Cortex of kidney (tissue), 1 donor: Measurements from ENCODE around the gene ZBED1.
"Not testable (repeated sequence)": the region's sequence is repeated elsewhere in the genome, so short reads cannot be mapped to it uniquely, and the experiment has no call there.

Experiments
- DNase-seq: peaks from one replicate; lab custom pipeline; 2025; lab: John Stamatoyannopoulos, UW

Gene ZBED1

DNA sequence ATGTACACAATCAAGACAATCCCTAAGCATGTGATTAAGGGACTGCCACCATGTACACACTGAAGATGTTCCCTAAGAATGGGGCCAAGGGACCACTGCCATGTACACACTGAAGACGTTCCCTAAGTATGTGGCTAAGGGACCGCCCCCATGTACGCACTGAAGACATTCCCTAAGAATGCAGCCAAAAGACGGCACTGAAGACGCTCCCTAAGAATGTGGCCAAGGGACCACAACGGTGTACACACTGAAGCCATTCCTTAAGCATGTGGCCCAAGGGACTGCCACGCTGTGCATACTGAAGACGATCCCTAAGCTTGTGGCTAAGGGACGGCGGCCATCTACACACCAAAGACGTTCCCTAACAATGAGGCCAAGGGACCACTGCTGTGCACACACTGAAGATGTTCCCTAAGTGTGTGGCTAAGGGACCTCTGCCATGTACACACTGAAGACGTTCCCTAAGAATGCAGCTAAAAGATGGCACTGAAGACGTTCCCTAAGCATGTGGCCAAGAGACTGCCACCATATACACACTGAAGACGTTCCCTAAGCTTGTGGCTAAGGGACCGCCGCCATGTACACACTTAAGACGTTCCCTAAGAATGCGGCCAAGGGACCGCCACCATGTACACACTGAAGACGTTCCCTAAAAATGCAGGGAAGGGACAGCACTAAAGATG, 26.4 kb downstream of the ZBED1 start:
- DNase-seq, result no peak

GRCh38 chrX:2473064-2473463, 27.7 kb downstream of the ZBED1 start:
- not testable (repeated sequence) for DNase-seq

DNA sequence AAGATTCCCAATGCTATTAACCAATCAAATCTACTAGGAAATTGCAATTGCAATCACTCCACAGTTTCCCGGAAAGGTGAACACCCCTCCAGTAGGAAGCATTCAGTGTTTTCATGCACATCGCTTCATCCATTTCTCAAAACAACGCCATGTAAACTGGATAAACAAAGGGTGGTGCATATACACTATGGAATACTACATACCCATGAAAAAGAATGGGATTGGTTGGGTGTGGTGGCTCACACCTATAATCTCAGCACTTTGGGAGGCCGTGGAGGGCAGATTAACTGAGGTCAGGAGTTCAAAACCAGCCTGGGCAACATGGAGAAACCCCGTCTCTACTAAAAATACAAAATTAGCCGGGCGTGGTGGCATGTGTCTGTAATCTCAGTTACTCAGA, 29.1 kb downstream of the ZBED1 start:
- DNase-seq, result no peak

DNA sequence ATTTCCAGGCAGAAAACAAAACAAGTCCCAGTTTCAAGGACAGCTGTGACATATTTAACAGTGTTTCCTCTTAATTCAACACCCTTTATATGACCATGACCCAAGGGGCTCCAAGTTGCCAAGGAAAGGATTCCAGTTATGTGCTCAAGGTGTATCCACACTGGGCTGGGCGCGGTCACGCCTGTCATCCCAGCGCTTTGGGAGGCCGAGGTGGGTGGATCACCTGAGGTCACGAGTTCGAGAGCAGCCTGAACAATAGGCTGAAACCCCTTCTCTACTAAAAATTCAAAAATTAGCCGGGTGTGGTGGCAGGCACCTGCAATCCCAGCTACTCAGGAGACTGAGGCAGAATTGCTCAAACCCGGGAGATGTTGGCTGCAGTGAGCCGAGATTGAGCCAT, 29.6 kb downstream of the ZBED1 start:
- DNase-seq, result not testable (repeated sequence)

GRCh38 chrX:2469852-2470251, 30.9 kb downstream of the ZBED1 start:
- not testable (repeated sequence) for DNase-seq

GRCh38 chrX:2469196-2469685, 31.5 kb downstream of the ZBED1 start:
- no peak for DNase-seq

DNA sequence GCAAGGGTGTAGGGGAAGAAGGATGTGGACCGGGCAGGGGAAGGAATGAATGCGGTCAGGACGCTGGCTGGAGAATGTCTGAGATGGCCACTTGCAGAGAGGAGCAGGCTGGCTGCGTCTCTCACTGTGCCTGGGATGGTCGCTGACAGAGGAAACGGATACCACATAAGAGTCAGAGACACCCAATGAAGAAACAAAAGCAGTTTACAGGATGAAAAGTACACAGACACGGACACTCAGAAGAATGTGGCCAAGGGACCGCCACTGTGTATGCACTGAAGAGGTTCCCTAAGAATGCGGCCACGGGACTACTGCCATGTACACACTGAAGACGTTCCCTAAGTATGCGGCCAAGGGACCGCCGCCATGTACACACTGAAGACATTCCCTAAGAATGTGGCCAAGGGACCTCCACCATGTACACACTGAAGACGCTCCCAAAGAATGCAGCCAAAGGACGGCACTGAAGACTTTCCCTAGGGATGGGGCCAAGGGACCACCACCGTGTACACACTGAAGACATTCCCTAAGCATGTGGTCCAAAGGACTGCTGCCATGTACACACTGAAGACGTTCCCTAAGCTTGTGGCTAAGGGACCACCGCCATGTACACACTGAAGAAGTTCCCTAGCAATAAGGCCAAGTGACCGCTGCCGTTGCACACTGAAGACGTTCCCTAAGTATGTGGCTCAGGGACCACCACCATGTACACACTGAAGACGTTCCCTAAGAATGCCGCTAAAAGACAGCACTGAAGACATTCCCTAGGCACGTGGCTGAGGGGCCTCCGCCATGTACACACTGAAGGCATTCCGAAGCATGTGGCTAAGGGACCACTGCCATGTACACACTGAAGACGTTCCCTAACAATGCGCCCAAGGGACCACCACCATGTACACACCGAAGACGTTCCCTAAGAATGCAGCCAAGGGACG, 32.2 kb downstream of the ZBED1 start:
- DNase-seq, result no peak

DNA sequence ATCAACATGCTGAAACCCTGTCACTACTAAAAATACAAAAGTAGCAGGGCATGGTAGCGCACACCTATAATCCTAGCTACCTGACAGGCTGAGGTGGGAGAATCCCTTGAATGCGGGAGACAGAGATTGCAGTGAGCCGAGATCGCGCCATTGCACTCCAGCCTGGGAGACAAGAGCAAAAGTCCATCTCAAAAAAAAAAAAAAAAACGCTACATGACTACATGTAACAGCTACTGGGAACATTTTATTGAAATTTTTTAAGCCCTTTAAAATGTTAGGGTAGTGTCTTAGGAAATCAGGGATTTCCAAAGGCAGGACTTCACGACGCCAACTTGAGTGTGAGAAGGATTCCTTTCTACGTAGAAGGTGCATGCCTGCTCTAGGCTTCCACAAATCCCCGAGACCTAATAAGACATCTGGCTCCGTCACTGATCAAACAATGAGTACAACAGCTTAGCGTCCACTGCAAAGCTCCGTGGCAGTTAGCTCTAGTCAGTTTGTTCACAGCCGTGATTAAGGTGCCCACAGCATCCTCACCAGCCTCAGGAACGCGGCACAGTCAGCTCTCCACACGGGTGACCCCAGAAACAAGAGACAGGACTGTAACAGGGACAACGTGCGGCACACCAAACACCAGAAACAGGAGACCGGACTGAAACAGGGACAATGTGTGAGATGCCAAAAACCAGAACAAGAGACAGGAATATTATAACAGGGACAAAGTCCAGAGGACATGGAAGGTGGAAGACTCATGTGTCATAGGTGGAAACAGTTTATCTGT, 33.7 kb downstream of the ZBED1 start:
- no peak for DNase-seq

DNA sequence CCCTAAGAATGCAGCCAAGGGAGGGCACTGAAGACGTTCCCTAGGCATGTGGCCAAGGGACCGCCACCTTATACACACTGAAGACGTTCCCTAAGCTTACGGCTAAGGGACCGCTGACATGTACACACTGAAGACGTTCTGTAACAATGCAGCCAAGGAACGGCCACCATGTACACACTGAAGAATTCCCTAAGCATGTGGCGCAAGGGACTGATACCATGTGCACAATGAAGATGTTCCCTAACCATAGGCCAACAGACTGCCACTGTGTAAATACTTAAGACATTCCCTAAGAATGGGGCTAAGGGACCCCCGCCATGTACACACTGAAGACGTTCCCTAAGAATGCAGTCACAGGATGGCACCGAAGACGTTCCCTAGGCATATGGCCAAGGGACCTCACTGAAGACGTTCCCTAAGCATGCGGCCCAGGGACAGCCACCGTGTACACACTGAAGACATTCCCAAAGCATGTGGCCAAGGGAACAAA, 36.1 kb downstream of the ZBED1 start:
- no peak for DNase-seq

GRCh38 chrX:2463973-2464676, 36.7 kb downstream of the ZBED1 start:
- DNase-seq, result no peak

DNA sequence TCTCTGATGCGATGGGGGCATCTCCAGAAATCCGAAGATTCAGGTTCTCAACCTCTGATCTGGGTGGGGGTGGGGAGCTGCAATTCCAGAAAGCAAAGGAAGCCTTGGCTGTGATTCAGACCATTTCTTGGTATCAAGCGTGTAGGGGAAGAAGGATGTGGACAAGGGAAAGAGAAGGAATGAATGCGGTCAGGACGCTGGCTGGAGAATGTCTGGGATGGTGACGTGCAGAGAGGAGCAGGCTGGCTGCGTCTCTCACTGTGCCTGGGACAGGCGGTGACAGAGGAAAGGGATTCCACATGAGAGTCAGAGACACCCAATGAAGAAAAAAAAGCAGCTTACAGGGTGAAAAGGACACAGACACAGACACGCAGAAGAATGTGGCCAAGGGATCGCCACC, 37.3 kb downstream of the ZBED1 start:
- not testable (repeated sequence) for DNase-seq

GRCh38 chrX:2462780-2463179, 38.0 kb downstream of the ZBED1 start:
- DNase-seq, result no peak

GRCh38 chrX:2462074-2462473, 38.7 kb downstream of the ZBED1 start:
- no peak for DNase-seq

- no peak for DNase-seq
Measured at GRCh38 chrX:2461711-2462016, 39.1 kb downstream of the ZBED1 start.

DNA sequence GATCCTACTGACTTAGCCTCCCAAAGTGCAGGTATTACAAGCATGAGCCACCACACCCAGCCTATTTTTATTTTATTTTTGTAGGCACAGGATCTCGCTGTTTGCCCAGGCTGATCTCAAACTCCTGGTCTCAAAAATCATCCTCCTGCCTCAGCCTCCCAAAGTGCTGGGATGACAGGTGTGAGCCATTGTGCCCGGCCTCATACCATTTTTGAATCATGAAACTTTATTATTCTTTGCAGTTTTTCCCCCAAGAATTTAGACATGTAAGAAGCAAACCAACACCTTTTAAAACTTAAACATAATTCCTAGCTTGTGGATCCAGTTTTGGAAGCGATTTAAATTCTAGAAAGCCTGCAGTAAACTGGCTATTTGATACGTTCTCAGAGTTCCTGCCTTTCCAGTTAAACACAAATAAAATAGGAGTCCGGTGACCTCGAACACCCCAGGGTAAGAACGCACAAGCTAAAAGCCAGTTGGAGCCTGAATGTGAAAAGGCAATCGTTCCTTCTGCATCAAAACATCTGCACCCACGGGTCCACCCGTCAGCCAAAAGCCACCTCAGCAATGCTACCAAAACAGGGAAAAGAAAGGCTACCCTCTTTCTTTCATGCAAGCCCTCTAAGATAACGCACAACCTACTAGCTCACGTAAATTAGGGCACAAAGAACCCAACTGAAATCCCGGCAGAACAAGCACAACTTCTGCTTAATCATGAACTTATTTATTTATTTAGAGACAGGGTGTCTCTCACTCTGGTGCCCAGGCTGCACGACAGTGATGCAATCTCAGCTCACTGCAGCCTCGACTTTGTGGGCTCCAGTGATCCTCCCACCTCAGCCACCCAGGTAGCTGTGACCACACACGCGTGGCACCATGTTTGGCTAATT, 39.7 kb downstream of the ZBED1 start:
- DNase-seq, result not testable (repeated sequence)

GRCh38 chrX:2460048-2460447, 40.7 kb downstream of the ZBED1 start:
- DNase-seq, result not testable (repeated sequence)

DNA sequence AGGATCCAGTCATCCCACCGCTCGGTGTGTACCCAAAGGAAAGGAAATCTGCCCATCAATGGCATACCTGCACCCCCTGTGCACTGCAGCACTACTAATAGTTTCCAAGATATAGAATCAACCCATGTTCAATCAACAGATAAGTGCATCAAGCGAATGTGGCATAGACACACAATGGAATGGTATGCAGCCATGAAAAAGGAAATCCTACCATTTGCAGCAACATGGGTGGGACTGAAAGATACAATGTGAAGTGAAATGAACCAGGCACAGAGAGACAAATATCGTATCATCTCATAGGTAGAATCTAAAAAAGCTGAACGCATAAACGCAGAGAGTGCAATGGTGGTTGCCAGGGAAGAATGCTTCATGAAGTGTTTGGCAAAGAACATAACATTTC, 42.5 kb downstream of the ZBED1 start:
- DNase-seq, result no peak

DNA sequence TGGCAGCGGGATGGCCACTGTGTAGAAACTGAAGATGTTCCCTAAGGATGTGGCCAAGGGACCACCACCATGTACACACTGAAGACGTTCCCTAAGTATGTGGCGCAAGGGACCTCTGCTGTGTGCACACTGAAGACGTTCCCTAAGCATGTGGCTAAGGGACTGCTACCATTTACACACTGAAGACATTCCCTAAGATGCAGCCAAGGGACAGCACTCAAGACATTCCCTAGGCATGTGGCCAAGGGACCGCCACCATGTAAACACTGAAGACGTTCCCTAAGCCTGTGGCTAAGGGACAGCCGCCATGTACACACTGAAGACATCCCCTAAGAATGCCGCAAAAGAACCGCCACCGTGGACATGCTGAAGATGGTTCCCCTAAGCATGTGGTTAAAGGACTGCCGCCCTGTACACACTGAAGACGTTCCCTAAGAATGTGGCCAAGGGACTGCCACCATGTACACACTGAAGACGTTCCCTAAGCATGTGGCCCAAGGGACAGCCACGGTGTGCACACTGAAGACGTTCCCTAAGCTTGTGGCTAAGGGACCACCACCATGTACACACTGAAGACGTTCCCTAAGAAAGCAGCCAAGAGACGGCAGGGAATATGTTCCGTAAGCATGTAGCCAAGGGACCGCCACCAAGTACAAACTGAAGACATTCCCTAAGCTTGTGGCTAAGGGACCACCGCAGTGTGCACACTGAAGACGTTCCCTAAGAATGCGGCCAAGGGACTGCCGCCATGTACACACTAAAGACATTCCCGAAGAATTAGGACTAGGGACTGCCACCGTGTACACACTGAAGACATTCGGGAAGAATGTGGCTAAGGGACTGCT, 43.3 kb downstream of the ZBED1 start:
- no peak for DNase-seq

GRCh38 chrX:2456091-2456490, 44.7 kb downstream of the ZBED1 start:
- not testable (repeated sequence) for DNase-seq

GRCh38 chrX:2454620-2455019, 46.2 kb downstream of the ZBED1 start:
- not testable (repeated sequence) for DNase-seq
